ENCODE measurements around the gene AMN. TPM values are rescaled to one million over a fixed set of nuclear protein-coding genes. Genes with fewer than 3 reads are reported as not detected.

The AMN gene
- total RNA-seq, 1 donor from 2014 or later: 0.06 TPM

DNA sequence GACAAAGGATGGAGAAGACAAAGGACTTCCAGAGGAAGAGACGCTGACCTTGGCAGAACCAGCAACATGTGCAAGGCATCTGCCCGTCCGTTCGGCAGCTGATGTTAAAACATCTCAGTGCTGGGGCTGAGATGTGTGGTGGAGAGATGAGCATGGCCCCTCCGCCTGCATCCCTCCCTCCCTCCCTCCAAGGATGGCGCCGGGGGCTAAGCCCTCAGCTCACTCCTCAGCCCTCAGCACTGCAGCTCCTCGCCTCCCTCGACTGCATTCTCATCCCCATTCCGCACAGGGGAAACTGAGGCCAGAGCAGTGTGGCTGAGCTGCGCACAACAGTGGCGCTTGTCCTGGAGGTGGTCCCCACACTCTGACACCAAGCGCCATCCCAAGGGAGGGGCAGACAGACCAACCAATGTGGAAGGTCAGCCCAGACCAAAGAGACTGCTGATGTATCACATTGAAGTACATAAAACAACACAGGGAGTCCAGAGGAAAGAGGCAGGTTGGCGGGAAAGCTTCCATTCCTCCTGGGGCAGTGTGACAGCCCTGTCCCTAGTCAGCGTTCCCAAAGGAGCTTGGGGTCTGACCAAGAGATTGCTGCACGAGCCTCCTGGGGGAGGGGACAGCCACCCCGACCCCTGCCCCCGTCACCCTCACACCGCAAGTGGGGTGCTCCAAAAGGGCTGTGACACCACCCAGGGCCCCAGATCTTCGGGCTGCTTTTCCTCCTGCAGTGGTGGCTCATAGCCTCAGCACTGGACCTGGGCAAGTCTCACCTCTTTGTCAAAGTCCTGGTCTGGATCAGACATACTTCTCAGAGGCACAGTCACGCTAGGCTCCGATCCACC, 15.1 kb downstream of the AMN start:
- TF ChIP-seq, protein P1, sequence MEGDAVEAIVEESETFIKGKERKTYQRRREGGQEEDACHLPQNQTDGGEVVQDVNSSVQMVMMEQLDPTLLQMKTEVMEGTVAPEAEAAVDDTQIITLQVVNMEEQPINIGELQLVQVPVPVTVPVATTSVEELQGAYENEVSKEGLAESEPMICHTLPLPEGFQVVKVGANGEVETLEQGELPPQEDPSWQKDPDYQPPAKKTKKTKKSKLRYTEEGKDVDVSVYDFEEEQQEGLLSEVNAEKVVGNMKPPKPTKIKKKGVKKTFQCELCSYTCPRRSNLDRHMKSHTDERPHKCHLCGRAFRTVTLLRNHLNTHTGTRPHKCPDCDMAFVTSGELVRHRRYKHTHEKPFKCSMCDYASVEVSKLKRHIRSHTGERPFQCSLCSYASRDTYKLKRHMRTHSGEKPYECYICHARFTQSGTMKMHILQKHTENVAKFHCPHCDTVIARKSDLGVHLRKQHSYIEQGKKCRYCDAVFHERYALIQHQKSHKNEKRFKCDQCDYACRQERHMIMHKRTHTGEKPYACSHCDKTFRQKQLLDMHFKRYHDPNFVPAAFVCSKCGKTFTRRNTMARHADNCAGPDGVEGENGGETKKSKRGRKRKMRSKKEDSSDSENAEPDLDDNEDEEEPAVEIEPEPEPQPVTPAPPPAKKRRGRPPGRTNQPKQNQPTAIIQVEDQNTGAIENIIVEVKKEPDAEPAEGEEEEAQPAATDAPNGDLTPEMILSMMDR (conservative IDR thresholded peaks at IDR 0.05; ENCODE audit: low read depth, low read length): no peak
- no peak for DNase-seq (ENCODE audit: low read depth)
- no peak overlapping the region for H3K4me3 ChIP-seq (ENCODE audit: low read depth, low read length)

DNA sequence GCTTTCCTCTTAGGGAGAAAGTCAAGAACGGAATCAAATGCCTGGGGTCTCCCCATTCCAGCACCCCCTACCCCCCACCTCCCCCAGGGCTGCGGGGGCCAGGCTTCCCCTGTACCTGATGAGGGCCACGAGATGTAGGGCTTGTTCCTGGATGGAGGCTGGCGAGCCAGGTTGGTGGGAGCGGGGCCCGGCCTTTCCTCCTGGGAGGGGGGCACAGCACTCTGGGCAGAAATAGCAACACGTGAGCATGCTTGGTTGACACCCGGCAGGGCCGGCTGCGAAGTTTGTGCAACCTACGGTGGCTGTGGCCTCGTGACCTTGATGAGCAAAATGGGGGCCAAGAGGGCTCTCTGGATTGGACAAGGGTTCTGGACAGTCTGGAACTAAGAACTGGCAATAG, 15.7 kb downstream of the AMN start:
- DNase-seq (ENCODE audit: low read depth): no peak
- TF ChIP-seq, protein P1 (conservative IDR thresholded peaks at IDR 0.05; ENCODE audit: low read depth, low read length): no peak
- no peak overlapping the region for H3K4me3 ChIP-seq (ENCODE audit: low read depth, low read length)

DNA sequence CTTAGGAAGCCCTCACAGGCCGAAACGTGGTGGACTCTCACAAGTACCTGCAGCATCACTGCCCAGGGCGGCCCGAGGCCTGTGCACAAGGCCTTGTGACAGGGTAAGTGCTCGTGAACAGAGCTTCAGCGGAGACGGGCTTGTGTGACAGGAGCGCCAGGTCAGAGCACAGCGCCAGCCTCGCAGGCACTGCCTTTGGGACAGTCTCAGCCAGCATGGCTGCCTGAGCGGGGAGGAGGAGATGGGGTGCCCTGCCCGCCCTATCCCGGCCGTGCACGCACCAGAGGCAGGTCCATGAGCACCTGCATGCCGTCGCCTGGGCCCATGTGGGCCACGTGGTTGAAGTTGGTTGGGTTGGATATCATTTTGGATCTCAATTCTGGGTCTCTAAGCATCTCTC, 16.9 kb downstream of the AMN start:
- TF ChIP-seq, protein P1 (conservative IDR thresholded peaks at IDR 0.05; ENCODE audit: low read depth, low read length): no peak
- no peak overlapping the region for H3K4me3 ChIP-seq (ENCODE audit: low read depth, low read length)
- DNase-seq (ENCODE audit: low read depth): no peak

DNA sequence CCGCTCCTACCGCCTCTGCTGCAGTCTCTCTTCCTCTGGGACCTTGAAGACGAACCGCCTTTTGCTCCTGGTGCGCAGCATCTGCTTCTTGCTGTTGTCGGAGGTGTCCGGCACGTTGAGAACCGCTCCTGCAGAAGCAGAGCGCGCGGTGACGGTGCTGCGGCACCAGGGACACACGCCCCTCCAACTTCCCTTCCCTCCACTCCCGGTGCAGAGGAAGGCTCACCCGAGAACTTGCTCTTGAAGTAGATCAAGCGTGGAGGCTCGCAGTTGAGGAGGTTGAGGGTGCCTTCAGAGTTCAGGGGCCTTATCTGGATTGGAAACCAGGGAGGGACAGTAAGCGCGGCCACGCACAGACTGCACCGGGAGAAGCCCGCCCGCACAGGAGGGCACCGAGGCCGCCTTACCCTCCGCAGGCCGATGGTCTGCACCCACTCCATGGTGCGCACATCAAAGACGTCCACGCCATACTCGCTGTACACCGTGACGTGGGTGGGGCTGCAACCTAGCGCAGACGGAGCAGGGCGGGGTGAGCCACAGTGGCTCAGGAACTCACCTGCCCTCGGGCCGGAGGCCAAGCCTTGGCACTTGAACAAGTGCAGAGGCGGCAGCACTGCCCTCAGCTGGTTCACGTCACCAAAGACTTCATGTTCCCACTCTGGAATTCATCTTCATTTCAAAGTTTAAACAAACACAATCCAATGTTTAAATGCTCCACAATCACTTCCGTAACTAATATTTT, 17.5 kb downstream of the AMN start:
- no peak for DNase-seq (ENCODE audit: low read depth)
- H3K4me3 ChIP-seq (ENCODE audit: low read depth, low read length): no peak overlapping the region
- TF ChIP-seq, protein P1 (conservative IDR thresholded peaks at IDR 0.05; ENCODE audit: low read depth, low read length): no peak

DNA sequence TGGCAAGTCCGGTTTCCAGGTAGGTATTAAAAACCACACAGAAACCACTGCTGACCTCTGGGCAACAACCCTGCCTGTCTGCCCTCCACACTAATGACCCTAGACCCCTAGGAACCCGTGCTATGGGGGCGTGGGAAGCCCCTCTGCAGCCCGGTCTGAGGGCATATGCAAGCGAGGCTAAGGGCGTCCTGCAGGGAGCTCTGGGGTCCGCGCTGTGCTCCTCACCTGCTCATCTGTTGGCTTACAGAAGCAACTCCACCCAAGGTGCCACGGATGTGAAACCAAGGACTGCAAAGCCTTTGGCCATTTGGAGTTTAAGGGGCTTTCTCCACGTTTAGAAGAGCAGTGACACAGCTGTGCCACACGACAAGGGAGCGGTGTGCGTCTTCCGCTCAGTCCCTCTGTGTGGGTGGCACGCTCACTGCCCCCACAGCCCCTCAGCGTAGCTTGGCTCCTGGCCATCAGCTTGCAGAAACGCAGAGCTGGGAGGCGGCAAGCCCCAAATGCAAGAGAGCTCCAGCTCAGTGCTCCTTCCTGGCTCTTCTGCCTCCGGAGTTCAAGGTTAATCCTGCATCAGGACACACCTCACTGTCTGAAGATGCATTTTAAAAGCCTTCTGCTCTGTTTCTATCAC, 18.4 kb downstream of the AMN start:
- DNase-seq (ENCODE audit: low read depth): no peak
- TF ChIP-seq, protein P1 (conservative IDR thresholded peaks at IDR 0.05; ENCODE audit: low read depth, low read length): no peak
- no peak overlapping the region for H3K4me3 ChIP-seq (ENCODE audit: low read depth, low read length)

DNA sequence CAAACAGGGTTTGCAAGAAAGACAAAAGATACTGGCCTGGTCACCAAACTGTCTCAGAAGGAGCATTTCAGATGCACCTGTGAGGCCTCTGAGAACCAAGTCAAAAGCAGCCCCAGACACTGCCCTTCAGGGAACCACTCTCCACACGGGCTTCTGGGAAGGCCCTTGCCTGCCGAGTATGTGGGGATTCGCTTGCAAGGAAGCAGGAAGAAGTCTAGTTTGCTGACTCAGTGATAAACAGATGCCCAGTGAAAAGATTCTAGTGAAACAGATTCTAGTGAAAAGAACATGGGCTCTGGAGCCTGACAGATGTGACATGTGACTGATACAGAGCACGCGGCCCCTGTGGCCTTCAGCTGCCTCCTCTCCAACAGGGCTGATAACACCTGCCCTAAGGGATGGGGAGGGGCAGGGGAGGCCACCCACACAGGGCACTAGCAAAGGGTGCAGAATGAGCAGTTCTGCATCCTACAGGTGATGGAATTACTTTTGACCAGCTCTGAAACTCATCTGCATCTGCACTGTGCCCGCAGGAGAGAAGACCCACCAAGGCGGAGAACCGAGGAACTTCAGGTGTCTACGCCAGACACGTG, 19.1 kb downstream of the AMN start:
- no peak for DNase-seq (ENCODE audit: low read depth)
- TF ChIP-seq, protein P1 (conservative IDR thresholded peaks at IDR 0.05; ENCODE audit: low read depth, low read length): no peak
- H3K4me3 ChIP-seq (ENCODE audit: low read depth, low read length): no peak overlapping the region

All from epithelial cell of proximal tubule (primary cell).